Neural progenitor cell (in vitro differentiated cells): ENCODE measurements around the gene SSTR4.

Experiments
- CTCF ChIP-seq: fragments of 200-600 bp; sonication (generic); IDR thresholded peaks from 2 replicates; pipeline ENCODE4 v1.5.1; 2017; ENCODE audit warnings: antibody characterized with exemption, mild to moderate bottlenecking
- EZH2phosphoT487 ChIP-seq: fragments of 200-600 bp; sonication (generic); IDR thresholded peaks from 2 replicates; pipeline ENCODE4 v1.6.1; 2017; ENCODE audit warnings: antibody characterized with exemption

GRCh38 chr20:23007462-23007861, 27.6 kb upstream of the SSTR4 start:
- no peak for TF ChIP-seq CTCF
- no peak for TF ChIP-seq EZH2phosphoT487
